Activated CD4-positive, alpha-beta memory T cell treated with anti-CD3 and anti-CD28 coated beads for 36 hours (primary cell): Measurements from ENCODE around the gene NELL1. TPM values are rescaled to one million over a fixed set of nuclear protein-coding genes. Genes with fewer than 3 reads are reported as not detected.

Experiments used
- CTCF ChIA-PET: fragments of 350-600 bp; sonication (Branson Sonifier 250); formaldehyde crosslinking; loops from one replicate; lab custom pipeline; 2021; ENCODE audit warnings: antibody characterized with exemption, inconsistent platforms; lab: Charles Lee
- POLR2A ChIA-PET: fragments of 350-600 bp; sonication (Branson Sonifier 250); formaldehyde crosslinking; loops from one replicate; lab custom pipeline; 2021; ENCODE audit warnings: antibody characterized with exemption; lab: Charles Lee
- DNase-seq: peaks from one replicate; pipeline ENCODE4 v3.0.0-alpha.2; 2020
- H3K27ac Mint-ChIP-seq: one replicate; pipeline ENCODE4 v1.8.0; 2021; ENCODE audit warnings: mixed read lengths
- H3K27me3 Mint-ChIP-seq: one replicate; pipeline ENCODE4 v1.8.0; 2021; ENCODE audit warnings: mixed read lengths
- H3K36me3 Mint-ChIP-seq: one replicate; pipeline ENCODE4 v1.8.0; 2021; ENCODE audit warnings: mixed read lengths
- H3K4me1 Mint-ChIP-seq: one replicate; pipeline ENCODE4 v1.8.0; 2021; ENCODE audit warnings: low read depth, mixed read lengths
- H3K4me3 Mint-ChIP-seq: one replicate; pipeline ENCODE4 v1.8.0; 2021; ENCODE audit warnings: mild to moderate bottlenecking, mixed read lengths
- H3K9me3 Mint-ChIP-seq: one replicate; pipeline ENCODE4 v1.8.0; 2021; ENCODE audit warnings: mixed read lengths
- intact Hi-C: fragments of 100-400 bp; cut with micrococcal nuclease; formaldehyde crosslinking; loops from one replicate; pipeline ENCODE4 v1.15.1; 2023
- total RNA-seq, 2 experiments: library from RNA; stranded (reverse); gene quantifications; one replicate each; pipeline ENCODE4 v1.2.3, GENCODE V29; 2021

NELL1 gene
- total RNA-seq, 2 experiments from 2014 or later: not detected

DNA sequence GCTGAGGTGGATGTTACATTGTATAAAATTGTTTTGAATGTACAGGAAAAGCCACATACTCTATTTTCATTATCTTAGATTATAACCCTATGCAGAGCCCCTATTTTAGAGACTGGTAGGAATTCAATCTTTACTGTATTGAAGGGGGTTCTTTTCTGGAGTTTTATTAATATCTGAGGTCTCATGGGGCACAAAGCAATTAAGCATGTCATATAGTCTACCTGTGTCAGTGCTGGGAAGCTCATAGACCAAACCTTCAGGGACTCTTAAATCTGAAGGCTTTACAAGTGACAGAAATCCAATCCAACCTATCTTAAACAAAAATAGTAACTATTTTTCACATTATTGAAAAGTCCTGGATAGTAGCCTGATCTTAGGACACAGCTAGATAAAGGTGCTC lies 733.7 kb downstream of the NELL1 start:
- intact Hi-C loops: no loop called here

DNA sequence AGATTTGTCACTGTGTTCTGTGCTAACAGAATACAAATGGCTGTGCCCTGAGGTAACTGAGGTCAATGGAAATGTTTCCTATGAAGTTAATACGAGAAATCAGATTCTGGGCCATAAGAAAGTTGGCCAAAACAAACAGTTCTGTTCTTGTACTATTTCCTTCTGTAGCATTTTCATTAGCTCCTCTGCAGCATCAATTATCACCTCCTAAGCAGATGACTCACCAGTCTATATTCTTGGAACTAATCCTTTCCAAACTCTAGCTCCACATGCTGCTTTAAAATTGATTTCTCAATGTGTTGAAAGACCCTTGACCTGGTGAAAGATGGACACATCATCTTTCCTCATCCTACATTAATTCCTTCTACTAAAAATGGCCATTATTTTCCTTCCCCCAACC lies 736.0 kb downstream of the NELL1 start:
- Mint-ChIP-seq H3K4me3 (no peak overlapping the region), H3K27me3 (no peaks in the 10 kb centered on the region), H3K27ac (no peak overlapping the region), H3K36me3 (no peaks in the 10 kb centered on the region), H3K4me1 (no peaks in the 10 kb centered on the region), H3K9me3 (peaks cover 13% of the 10 kb centered on the region)
- ChIA-PET CTCF (no interaction called here), POLR2A (no interaction called here)
- no peak for DNase-seq
- intact Hi-C loops: no loop called here

More for the DNA sequence above, 733.7 kb downstream of the NELL1 start:
- no peaks in the 10 kb centered on the region for H3K36me3 Mint-ChIP-seq
- ChIA-PET POLR2A (no interaction called here), CTCF (no interaction called here)
- no peaks in the 10 kb centered on the region for H3K27me3 Mint-ChIP-seq
- no peaks in the 10 kb centered on the region for H3K4me1 Mint-ChIP-seq
- DNase-seq: no peak
- H3K27ac Mint-ChIP-seq: no peak overlapping the region
- no peak overlapping the region for H3K4me3 Mint-ChIP-seq
- peaks cover 12% of the 10 kb centered on the region for H3K9me3 Mint-ChIP-seq

DNA sequence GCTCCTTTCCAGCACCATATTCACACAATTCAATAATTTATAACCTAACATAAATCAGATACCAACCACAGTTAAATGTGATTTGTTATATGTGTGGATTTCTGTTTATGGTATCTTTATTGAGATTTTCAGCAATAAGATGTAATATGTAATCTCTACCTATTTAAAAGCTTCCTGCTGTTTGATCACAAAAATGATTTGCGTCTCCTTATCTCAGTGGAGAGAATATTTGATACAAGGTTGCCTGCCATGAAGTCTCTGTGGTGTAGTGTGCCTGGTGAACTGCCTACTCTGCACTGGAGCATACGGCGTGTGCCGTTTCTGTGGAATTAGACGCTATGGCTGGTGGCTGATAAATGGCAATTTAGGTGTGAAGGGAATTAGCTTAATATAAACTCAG lies 741.1 kb downstream of the NELL1 start:
- Mint-ChIP-seq H3K4me3 (no peak overlapping the region), H3K4me1 (no peaks in the 10 kb centered on the region), H3K27me3 (no peaks in the 10 kb centered on the region), H3K9me3 (peaks cover 24% of the 10 kb centered on the region), H3K27ac (no peak overlapping the region), H3K36me3 (no peaks in the 10 kb centered on the region)
- ChIA-PET POLR2A (no interaction called here), CTCF (no interaction called here)
- intact Hi-C loops: no loop called here
- no peak for DNase-seq

- Mint-ChIP-seq H3K4me3 (no peak overlapping the region), H3K4me1 (no peaks in the 10 kb centered on the region), H3K27ac (no peak overlapping the region), H3K27me3 (no peaks in the 10 kb centered on the region), H3K9me3 (peaks cover 22% of the 10 kb centered on the region), H3K36me3 (no peaks in the 10 kb centered on the region)
- ChIA-PET POLR2A (no interaction called here), CTCF (no interaction called here)
- intact Hi-C loops: no loop called here
- DNase-seq: no peak
Measured at GRCh38 chr11:21411104-21411503, 741.7 kb downstream of the NELL1 start.

GRCh38 chr11:21411597-21411996 lies 742.2 kb downstream of the NELL1 start:
- H3K4me1 Mint-ChIP-seq: no peaks in the 10 kb centered on the region
- ChIA-PET CTCF (no interaction called here), POLR2A (no interaction called here)
- H3K4me3 Mint-ChIP-seq: no peak overlapping the region
- DNase-seq: no peak
- H3K36me3 Mint-ChIP-seq: no peaks in the 10 kb centered on the region
- H3K27ac Mint-ChIP-seq: no peak overlapping the region
- no peaks in the 10 kb centered on the region for H3K27me3 Mint-ChIP-seq
- intact Hi-C loops: no loop called here
- peaks cover 22% of the 10 kb centered on the region for H3K9me3 Mint-ChIP-seq

DNA sequence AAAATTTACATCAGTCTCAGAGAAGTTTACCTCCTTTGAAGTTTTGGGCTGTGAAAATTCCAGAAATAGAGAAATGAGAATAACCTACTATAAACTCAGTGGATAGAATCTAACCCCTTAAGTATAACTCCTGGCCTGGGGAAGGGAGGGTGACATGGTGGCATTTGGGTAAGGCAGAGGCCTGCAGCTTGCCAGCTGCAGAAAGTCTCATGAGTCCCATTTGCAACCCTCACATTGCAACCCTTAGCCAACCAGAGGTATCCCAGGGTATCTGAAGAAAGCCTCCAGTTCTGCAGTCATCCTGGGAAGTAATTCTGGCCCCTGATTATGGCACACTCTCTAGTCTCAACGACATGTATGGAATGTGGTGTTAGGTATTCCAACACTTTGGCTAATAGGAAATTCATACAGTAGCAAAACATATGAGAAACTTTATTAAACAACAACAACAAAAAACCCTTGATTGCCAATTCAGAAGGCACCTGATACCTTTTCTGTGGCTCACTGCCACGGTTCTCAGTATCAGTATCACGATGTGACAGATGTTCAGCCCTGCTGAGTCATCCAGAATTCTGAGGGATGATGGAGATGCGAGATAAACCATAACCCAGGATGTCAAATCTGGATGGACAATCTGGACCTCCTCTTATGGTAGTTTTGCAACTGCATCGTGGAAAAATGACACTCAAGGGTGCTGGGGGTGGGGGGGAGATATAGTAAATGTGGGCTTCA lies 743.4 kb downstream of the NELL1 start:
- POLR2A ChIA-PET: no interaction called here
- peaks cover 22% of the 10 kb centered on the region for H3K9me3 Mint-ChIP-seq
- no peaks in the 10 kb centered on the region for H3K4me1 Mint-ChIP-seq
- H3K27me3 Mint-ChIP-seq: no peaks in the 10 kb centered on the region
- H3K4me3 Mint-ChIP-seq: no peak overlapping the region
- no peaks in the 10 kb centered on the region for H3K36me3 Mint-ChIP-seq
- intact Hi-C loops: no loop called here
- H3K27ac Mint-ChIP-seq: no peak overlapping the region
- DNase-seq: no peak
- CTCF ChIA-PET: interaction anchor here (0.6 kb wide), 1 partner anchor 15 kb away, joined by 3 read pairs; no protein-coding TSS in a partner anchor

- Mint-ChIP-seq H3K27ac (no peak overlapping the region), H3K4me1 (no peaks in the 10 kb centered on the region), H3K9me3 (peaks cover 28% of the 10 kb centered on the region), H3K27me3 (no peaks in the 10 kb centered on the region), H3K4me3 (no peak overlapping the region), H3K36me3 (no peaks in the 10 kb centered on the region)
- CTCF ChIA-PET: no interaction called here
- no peak for DNase-seq
- intact Hi-C loops: no loop called here
- POLR2A ChIA-PET: no interaction called here
Measured at GRCh38 chr11:21414953-21415352, 745.6 kb downstream of the NELL1 start.

DNA sequence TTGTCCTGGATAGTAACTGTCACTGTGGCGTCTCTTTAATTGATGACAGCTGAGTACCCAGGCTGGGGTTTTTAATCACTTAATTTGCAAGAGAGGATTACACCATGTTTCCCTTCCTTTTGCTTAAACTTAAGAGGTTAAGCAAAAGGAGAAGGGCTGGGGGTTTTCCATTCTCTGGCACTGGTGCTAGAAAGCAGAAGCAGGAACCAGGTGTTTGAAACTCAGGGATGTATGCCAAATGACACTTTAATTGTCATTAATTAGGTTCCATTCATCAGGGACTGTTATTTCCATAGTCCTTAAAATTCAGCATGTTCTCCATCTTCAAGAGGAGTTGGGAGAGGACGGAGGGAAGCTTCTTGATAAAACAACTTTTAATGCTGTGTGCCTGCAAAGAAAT lies 746.2 kb downstream of the NELL1 start:
- Mint-ChIP-seq H3K9me3 (peaks cover 30% of the 10 kb centered on the region), H3K4me1 (no peaks in the 10 kb centered on the region), H3K27me3 (no peaks in the 10 kb centered on the region), H3K27ac (no peak overlapping the region), H3K4me3 (no peak overlapping the region), H3K36me3 (no peaks in the 10 kb centered on the region)
- DNase-seq: no peak
- ChIA-PET CTCF (no interaction called here), POLR2A (no interaction called here)
- intact Hi-C loops: no loop called here

DNA sequence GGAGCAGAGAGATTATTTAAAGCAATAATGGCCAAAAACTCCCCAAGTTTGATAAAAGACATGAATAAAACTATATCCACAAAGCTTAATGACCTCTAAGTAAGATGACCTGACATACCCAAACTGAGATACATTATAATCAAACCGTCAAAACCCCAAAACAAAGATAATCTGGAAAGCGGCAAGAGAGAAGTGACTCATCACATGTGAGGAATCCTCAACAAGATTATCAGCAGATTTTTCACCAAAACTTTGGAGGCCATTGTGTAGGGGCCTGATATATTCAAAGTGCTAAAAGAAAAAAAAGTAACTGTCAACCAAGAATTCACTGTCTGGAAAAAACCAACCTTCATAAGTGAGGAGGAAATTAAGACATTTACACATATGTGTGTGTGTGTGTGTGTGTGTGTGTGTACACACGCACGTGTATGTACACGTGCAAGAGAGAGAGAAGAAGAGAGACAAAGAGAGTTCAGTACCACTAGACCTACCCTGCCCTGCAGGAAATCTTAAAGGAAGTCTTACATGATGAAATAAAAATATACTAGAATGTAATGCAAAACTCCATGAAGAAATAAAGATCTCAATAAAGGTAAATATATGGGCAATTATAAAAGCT lies 752.4 kb downstream of the NELL1 start:
- intact Hi-C loops: no loop called here
- no peaks in the 10 kb centered on the region for H3K4me1 Mint-ChIP-seq
- H3K4me3 Mint-ChIP-seq: no peak overlapping the region
- no peaks in the 10 kb centered on the region for H3K27me3 Mint-ChIP-seq
- no peak for DNase-seq
- POLR2A ChIA-PET: no interaction called here
- no peak overlapping the region for H3K27ac Mint-ChIP-seq
- CTCF ChIA-PET: no interaction called here
- peaks cover 24% of the 10 kb centered on the region for H3K9me3 Mint-ChIP-seq
- H3K36me3 Mint-ChIP-seq: no peaks in the 10 kb centered on the region

- DNase-seq: no peak
- ChIA-PET POLR2A (no interaction called here), CTCF (no interaction called here)
- H3K4me3 Mint-ChIP-seq: no peak overlapping the region
- no peaks in the 10 kb centered on the region for H3K27me3 Mint-ChIP-seq
- H3K36me3 Mint-ChIP-seq: no peaks in the 10 kb centered on the region
- peaks cover 15% of the 10 kb centered on the region for H3K9me3 Mint-ChIP-seq
- H3K27ac Mint-ChIP-seq: no peak overlapping the region
- no peaks in the 10 kb centered on the region for H3K4me1 Mint-ChIP-seq
- intact Hi-C loops: no loop called here
Measured at GRCh38 chr11:21426931-21427330, 757.5 kb downstream of the NELL1 start.

DNA sequence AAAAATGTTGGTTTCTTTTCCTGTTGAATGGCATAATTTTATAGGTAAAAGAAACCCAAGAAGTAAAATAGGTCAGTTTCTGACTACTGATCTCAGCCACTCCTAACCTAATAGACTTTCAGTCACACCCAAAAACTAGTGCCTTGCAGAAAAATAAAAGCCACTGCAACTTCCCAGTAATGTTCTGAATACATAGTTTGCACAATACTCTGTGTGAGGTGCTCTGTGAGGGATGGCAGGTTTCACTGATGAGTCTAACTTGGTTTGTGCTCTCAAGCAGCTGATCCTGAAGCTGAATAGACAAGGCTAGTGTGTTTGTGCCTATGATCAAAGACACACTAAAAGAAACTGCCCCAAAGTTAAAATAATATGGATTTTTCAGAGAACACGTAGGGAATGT lies 758.3 kb downstream of the NELL1 start:
- no peak for DNase-seq
- ChIA-PET CTCF (no interaction called here), POLR2A (no interaction called here)
- no peak overlapping the region for H3K27ac Mint-ChIP-seq
- no peaks in the 10 kb centered on the region for H3K36me3 Mint-ChIP-seq
- H3K4me1 Mint-ChIP-seq: no peaks in the 10 kb centered on the region
- intact Hi-C loops: no loop called here
- peaks cover 17% of the 10 kb centered on the region for H3K9me3 Mint-ChIP-seq
- no peaks in the 10 kb centered on the region for H3K27me3 Mint-ChIP-seq
- no peak overlapping the region for H3K4me3 Mint-ChIP-seq

GRCh38 chr11:21428796-21429195 lies 759.4 kb downstream of the NELL1 start:
- H3K27me3 Mint-ChIP-seq: no peaks in the 10 kb centered on the region
- H3K36me3 Mint-ChIP-seq: no peaks in the 10 kb centered on the region
- no peaks in the 10 kb centered on the region for H3K4me1 Mint-ChIP-seq
- intact Hi-C loops: no loop called here
- H3K9me3 Mint-ChIP-seq: peaks cover 21% of the 10 kb centered on the region
- H3K4me3 Mint-ChIP-seq: no peak overlapping the region
- no peak for DNase-seq
- POLR2A ChIA-PET: no interaction called here
- no peak overlapping the region for H3K27ac Mint-ChIP-seq
- CTCF ChIA-PET: no interaction called here

GRCh38 chr11:21429401-21429800 lies 760.0 kb downstream of the NELL1 start:
- H3K27ac Mint-ChIP-seq: no peak overlapping the region
- DNase-seq: no peak

More at GRCh38 chr11:21429401-21429800, 760.0 kb downstream of the NELL1 start:
- Mint-ChIP-seq H3K36me3 (no peaks in the 10 kb centered on the region), H3K4me1 (no peaks in the 10 kb centered on the region), H3K9me3 (peaks cover 25% of the 10 kb centered on the region), H3K27me3 (no peaks in the 10 kb centered on the region), H3K4me3 (no peak overlapping the region)
- ChIA-PET CTCF (no interaction called here), POLR2A (no interaction called here)
- intact Hi-C loops: no loop called here
